ENCODE results near the gene CCDC7. TPM values are rescaled to one million over a fixed set of nuclear protein-coding genes. Genes with fewer than 3 reads are reported as not detected.
"Not testable (repeated sequence)": the region's sequence is repeated elsewhere in the genome, so short reads cannot be mapped to it uniquely, and the experiment has no call there.

Gene CCDC7
- total and polyA plus RNA-seq, 2 experiments from 2014 or later: 4.2 to 6.4 TPM

DNA sequence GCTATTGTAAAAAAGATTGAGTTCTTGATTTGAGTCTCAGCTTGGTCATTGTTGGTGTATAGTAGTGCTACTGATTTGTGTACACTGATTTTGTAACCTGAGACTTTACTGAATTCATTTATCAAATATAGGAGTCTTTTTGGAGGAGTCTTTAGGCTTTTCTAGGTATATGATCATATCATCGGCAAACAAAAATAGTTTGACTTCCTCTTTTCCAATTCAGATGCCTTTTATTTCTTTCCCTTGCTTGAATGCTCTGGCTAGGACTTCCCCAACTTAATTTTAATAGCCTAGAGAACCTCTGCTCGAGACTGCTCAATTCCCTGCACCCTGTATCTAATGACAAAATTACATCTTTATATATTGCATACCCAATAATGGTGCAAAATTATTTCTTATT is 154.4 kb downstream of the CCDC7 start:
- Histone ChIP-seq H3K27ac (no peak overlapping the region), H3K9me3 (ENCODE audit: low read depth) (no peaks in the 10 kb centered on the region), H3K36me3 (no peaks in the 10 kb centered on the region), H3K4me3 (no peak overlapping the region), H3K27me3 (no peaks in the 10 kb centered on the region), H3K4me1 (ENCODE audit: low read depth) (no peaks in the 10 kb centered on the region)
- DNase-seq (ENCODE audit: low read depth in 1 of 2, low spot score in 1 of 2): no peak
- TF ChIP-seq, protein P1, sequence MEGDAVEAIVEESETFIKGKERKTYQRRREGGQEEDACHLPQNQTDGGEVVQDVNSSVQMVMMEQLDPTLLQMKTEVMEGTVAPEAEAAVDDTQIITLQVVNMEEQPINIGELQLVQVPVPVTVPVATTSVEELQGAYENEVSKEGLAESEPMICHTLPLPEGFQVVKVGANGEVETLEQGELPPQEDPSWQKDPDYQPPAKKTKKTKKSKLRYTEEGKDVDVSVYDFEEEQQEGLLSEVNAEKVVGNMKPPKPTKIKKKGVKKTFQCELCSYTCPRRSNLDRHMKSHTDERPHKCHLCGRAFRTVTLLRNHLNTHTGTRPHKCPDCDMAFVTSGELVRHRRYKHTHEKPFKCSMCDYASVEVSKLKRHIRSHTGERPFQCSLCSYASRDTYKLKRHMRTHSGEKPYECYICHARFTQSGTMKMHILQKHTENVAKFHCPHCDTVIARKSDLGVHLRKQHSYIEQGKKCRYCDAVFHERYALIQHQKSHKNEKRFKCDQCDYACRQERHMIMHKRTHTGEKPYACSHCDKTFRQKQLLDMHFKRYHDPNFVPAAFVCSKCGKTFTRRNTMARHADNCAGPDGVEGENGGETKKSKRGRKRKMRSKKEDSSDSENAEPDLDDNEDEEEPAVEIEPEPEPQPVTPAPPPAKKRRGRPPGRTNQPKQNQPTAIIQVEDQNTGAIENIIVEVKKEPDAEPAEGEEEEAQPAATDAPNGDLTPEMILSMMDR (IDR thresholded peaks at IDR 0.05; ENCODE audit: low read depth, low read length): no peak

DNA sequence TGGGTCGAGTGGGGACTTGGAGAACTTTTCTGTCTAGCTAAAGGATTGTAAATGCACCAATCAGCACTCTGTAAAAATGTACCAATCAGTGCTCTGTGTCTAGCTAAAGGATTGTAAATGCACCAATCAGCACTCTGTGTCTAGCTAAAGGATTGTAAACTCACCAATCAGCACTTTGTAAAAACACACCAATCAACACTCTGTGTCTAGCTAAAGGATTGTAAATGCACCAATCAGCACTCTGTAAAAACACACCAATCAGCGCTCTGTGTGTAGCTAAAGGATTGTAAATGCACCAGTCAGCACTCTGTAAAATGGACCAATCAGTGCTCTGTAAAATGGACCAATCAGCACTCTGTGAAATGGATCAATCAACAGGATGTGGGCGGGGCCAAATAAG is 155.6 kb downstream of the CCDC7 start:
- H3K27ac ChIP-seq; H3K9me3 ChIP-seq (ENCODE audit: low read depth); DNase-seq (ENCODE audit: low read depth in 1 of 2, low spot score in 1 of 2); H3K4me3 ChIP-seq; H3K36me3 ChIP-seq; H3K4me1 ChIP-seq (ENCODE audit: low read depth); H3K27me3 ChIP-seq: not testable (repeated sequence)

DNA sequence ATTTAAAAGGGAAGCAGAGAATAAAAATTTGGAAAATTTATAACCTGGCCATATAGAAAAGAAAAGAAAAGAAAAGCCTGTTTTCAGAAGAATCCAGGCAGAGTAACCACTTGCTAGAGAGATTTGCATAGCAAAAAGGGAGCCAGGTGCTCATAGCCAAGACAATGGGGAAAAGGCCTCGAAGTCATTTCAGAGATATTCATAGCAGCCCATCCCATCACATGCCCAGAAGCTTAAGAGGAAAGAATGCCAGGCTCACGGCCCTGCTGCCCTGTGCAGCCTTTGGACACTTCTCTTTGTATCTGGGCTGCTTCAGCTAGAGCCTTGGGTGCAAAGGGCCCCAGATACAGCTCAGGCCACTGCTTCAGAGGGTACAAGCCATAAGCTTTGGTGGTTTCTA is 159.8 kb downstream of the CCDC7 start:
- Histone ChIP-seq H3K9me3 (ENCODE audit: low read depth) (no peaks in the 10 kb centered on the region), H3K4me1 (ENCODE audit: low read depth) (no peaks in the 10 kb centered on the region), H3K27ac (no peak overlapping the region), H3K27me3 (no peaks in the 10 kb centered on the region), H3K4me3 (no peak overlapping the region), H3K36me3 (no peaks in the 10 kb centered on the region)
- TF ChIP-seq, protein P1 (IDR thresholded peaks at IDR 0.05; ENCODE audit: low read depth, low read length): no peak
- no peak for DNase-seq (ENCODE audit: low read depth in 1 of 2, low spot score in 1 of 2)

DNA sequence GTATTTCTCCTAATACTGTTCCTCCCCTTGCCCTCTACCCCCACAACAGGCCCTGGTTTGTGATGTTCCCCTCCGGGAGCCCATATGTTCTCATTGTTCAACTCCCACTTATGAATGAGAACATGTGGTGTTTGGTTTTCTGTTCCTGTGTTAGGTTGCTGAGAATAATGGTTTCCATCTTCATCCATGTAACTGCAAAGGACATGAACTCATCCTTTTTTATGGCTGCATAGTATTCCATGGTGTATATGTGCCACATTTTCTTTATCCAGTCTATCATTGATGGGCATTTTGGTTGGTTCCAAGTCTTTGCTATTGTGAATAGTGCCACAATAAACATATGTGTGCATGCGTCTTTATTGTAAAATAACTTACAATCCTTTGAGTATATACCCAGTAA is 164.6 kb downstream of the CCDC7 start:
- H3K4me3 ChIP-seq; DNase-seq (ENCODE audit: low read depth in 1 of 2, low spot score in 1 of 2); H3K4me1 ChIP-seq (ENCODE audit: low read depth); H3K27ac ChIP-seq; H3K9me3 ChIP-seq (ENCODE audit: low read depth); H3K27me3 ChIP-seq; H3K36me3 ChIP-seq: not testable (repeated sequence)

DNA sequence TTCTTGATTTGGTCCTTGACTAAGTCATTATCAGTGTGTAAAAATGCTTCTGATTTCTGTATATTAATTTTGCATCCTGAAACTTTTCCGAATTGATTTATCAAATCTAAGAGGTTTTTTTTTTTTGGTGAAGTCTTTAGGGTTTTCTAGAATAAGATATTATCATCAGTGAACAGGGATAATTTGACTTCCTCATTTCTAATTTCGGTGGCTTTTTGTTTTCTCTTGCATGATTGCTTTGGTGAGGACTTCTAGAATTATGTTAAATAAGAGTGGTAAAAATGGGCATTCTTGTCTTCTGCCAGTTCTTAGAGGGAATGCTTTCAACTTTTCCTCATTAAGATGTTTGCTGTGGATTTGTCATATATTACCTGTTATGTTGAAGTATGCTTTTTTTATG is 170.5 kb downstream of the CCDC7 start:
- Histone ChIP-seq H3K4me3 (no peak overlapping the region), H3K27ac (no peak overlapping the region), H3K4me1 (ENCODE audit: low read depth) (no peaks in the 10 kb centered on the region), H3K36me3 (no peaks in the 10 kb centered on the region), H3K27me3 (no peaks in the 10 kb centered on the region), H3K9me3 (ENCODE audit: low read depth) (no peaks in the 10 kb centered on the region)
- no peak for DNase-seq (ENCODE audit: low read depth in 1 of 2, low spot score in 1 of 2)
- TF ChIP-seq, protein P1 (IDR thresholded peaks at IDR 0.05; ENCODE audit: low read depth, low read length): no peak

DNA sequence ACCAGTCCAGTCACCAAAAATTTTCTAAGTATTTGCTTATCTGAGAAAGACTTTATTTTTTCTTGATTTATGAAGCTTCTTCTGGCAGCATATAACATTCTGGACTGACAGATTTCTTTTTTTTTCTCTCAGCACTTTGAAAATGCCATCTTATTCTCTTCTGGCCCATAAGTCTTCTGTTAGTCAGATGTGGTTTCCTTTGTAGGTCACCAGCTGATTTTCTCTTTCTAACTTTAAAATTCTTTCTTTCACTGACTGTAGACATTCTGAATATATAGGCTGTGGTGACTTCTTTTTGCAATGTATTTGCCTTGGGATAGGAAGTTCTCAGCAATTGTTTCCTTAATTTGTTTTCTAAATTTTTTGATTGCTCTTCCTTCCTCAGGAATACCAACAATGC is 172.5 kb downstream of the CCDC7 start:
- no peak for DNase-seq (ENCODE audit: low read depth in 1 of 2, low spot score in 1 of 2)
- H3K36me3 ChIP-seq: no peaks in the 10 kb centered on the region
- no peak overlapping the region for H3K27ac ChIP-seq
- H3K4me3 ChIP-seq: no peak overlapping the region
- H3K27me3 ChIP-seq: no peaks in the 10 kb centered on the region
- H3K9me3 ChIP-seq (ENCODE audit: low read depth): no peaks in the 10 kb centered on the region
- H3K4me1 ChIP-seq (ENCODE audit: low read depth): no peaks in the 10 kb centered on the region
- TF ChIP-seq, protein P1 (IDR thresholded peaks at IDR 0.05; ENCODE audit: low read depth, low read length): no peak

DNA sequence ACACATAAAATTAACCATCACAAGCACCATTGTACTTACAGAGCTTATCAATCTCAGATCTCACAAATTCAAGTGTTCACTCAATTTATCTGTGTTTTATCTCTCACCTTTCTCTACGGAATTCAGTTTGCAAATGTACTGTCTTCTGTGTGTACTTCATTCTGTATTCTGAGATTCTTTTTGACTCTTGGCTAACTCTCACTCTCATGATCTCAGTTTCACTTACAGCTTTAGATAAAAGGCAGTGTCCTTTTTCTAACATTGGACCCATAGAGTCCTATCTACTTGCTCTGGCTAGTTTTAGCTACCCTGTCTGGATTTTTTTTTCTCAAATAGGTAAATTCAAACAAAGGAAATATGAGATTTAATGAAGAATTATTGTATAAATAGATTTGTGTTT is 176.0 kb downstream of the CCDC7 start:
- no peaks in the 10 kb centered on the region for H3K27me3 ChIP-seq
- no peak for DNase-seq (ENCODE audit: low read depth in 1 of 2, low spot score in 1 of 2)
- no peaks in the 10 kb centered on the region for H3K4me1 ChIP-seq (ENCODE audit: low read depth)
- H3K9me3 ChIP-seq (ENCODE audit: low read depth): no peaks in the 10 kb centered on the region
- no peak overlapping the region for H3K27ac ChIP-seq
- H3K4me3 ChIP-seq: no peak overlapping the region
- TF ChIP-seq, protein P1 (IDR thresholded peaks at IDR 0.05; ENCODE audit: low read depth, low read length): no peak
- no peaks in the 10 kb centered on the region for H3K36me3 ChIP-seq

Measured in cardiac muscle cell (in vitro differentiated cells and primary cell).